ENCODE measurements around the gene LTBP2.

Gene LTBP2

GRCh38 chr14:74507085-74507484, 105.0 kb downstream of the LTBP2 start:
- no peak overlapping the region for H3K4me3 ChIP-seq (ENCODE audit: low read depth in 1 of 2, low read length in 2 of 2)
- H3K36me3 ChIP-seq (ENCODE audit: insufficient read depth, low read length), result no peaks in the 10 kb centered on the region
- H3K9me3 ChIP-seq (ENCODE audit: low read length), result no peaks in the 10 kb centered on the region
- H3K27me3 ChIP-seq (ENCODE audit: control insufficient read depth in 1 of 2, insufficient read depth in 2 of 2, low read length in 2 of 2), result no peaks in the 10 kb centered on the region
- no peak overlapping the region for H3K9ac ChIP-seq (ENCODE audit: low read length)
- H3K4me1 ChIP-seq (ENCODE audit: insufficient read depth, low read length), result no peaks in the 10 kb centered on the region
- H3K27ac ChIP-seq (ENCODE audit: low read depth, low read length), result no peak overlapping the region

GRCh38 chr14:74506411-74506851, 105.6 kb downstream of the LTBP2 start:
- Histone ChIP-seq H3K4me3 (ENCODE audit: low read depth in 1 of 2, low read length in 2 of 2) (no peak overlapping the region), H3K9me3 (ENCODE audit: low read length) (no peaks in the 10 kb centered on the region), H3K27me3 (ENCODE audit: control insufficient read depth in 1 of 2, insufficient read depth in 2 of 2, low read length in 2 of 2) (no peaks in the 10 kb centered on the region), H3K9ac (ENCODE audit: low read length) (no peak overlapping the region), H3K36me3 (ENCODE audit: insufficient read depth, low read length) (no peaks in the 10 kb centered on the region), H3K4me1 (ENCODE audit: insufficient read depth, low read length) (no peaks in the 10 kb centered on the region), H3K27ac (ENCODE audit: low read depth, low read length) (no peak overlapping the region)

- Histone ChIP-seq H3K36me3 (ENCODE audit: insufficient read depth, low read length) (no peaks in the 10 kb centered on the region), H3K27ac (ENCODE audit: low read depth, low read length) (no peak overlapping the region), H3K9ac (ENCODE audit: low read length) (no peak overlapping the region), H3K9me3 (ENCODE audit: low read length) (no peaks in the 10 kb centered on the region), H3K4me3 (ENCODE audit: low read depth in 1 of 2, low read length in 2 of 2) (no peak overlapping the region), H3K27me3 (ENCODE audit: control insufficient read depth in 1 of 2, insufficient read depth in 2 of 2, low read length in 2 of 2) (no peaks in the 10 kb centered on the region), H3K4me1 (ENCODE audit: insufficient read depth, low read length) (no peaks in the 10 kb centered on the region)
Measured at GRCh38 chr14:74505831-74506230, 106.2 kb downstream of the LTBP2 start.

- Histone ChIP-seq H3K36me3 (ENCODE audit: insufficient read depth, low read length) (no peaks in the 10 kb centered on the region), H3K9me3 (ENCODE audit: low read length) (no peaks in the 10 kb centered on the region), H3K27me3 (ENCODE audit: control insufficient read depth in 1 of 2, insufficient read depth in 2 of 2, low read length in 2 of 2) (no peaks in the 10 kb centered on the region), H3K27ac (ENCODE audit: low read depth, low read length) (no peak overlapping the region), H3K9ac (ENCODE audit: low read length) (no peak overlapping the region), H3K4me3 (ENCODE audit: low read depth in 1 of 2, low read length in 2 of 2) (no peak overlapping the region), H3K4me1 (ENCODE audit: insufficient read depth, low read length) (no peaks in the 10 kb centered on the region)
Measured at GRCh38 chr14:74504874-74505720, 106.9 kb downstream of the LTBP2 start.

GRCh38 chr14:74504412-74504811, 107.6 kb downstream of the LTBP2 start:
- no peaks in the 10 kb centered on the region for H3K9me3 ChIP-seq (ENCODE audit: low read length)
- no peaks in the 10 kb centered on the region for H3K4me1 ChIP-seq (ENCODE audit: insufficient read depth, low read length)
- no peaks in the 10 kb centered on the region for H3K36me3 ChIP-seq (ENCODE audit: insufficient read depth, low read length)

GRCh38 chr14:74503938-74504335, 108.1 kb downstream of the LTBP2 start:
- H3K27me3 ChIP-seq (ENCODE audit: control insufficient read depth in 1 of 2, insufficient read depth in 2 of 2, low read length in 2 of 2), result no peaks in the 10 kb centered on the region
- no peak overlapping the region for H3K9ac ChIP-seq (ENCODE audit: low read length)
- no peaks in the 10 kb centered on the region for H3K36me3 ChIP-seq (ENCODE audit: insufficient read depth, low read length)
- no peak overlapping the region for H3K4me3 ChIP-seq (ENCODE audit: low read depth in 1 of 2, low read length in 2 of 2)
- no peaks in the 10 kb centered on the region for H3K9me3 ChIP-seq (ENCODE audit: low read length)
- H3K27ac ChIP-seq (ENCODE audit: low read depth, low read length), result no peak overlapping the region
- no peaks in the 10 kb centered on the region for H3K4me1 ChIP-seq (ENCODE audit: insufficient read depth, low read length)

More at GRCh38 chr14:74504412-74504811, 107.6 kb downstream of the LTBP2 start:
- Histone ChIP-seq H3K4me3 (ENCODE audit: low read depth in 1 of 2, low read length in 2 of 2) (no peak overlapping the region), H3K27ac (ENCODE audit: low read depth, low read length) (no peak overlapping the region), H3K27me3 (ENCODE audit: control insufficient read depth in 1 of 2, insufficient read depth in 2 of 2, low read length in 2 of 2) (no peaks in the 10 kb centered on the region), H3K9ac (ENCODE audit: low read length) (no peak overlapping the region)

GRCh38 chr14:74503291-74503937, 108.6 kb downstream of the LTBP2 start:
- H3K9ac ChIP-seq (ENCODE audit: low read length), result no peak overlapping the region
- H3K27ac ChIP-seq (ENCODE audit: low read depth, low read length), result no peak overlapping the region
- H3K9me3 ChIP-seq (ENCODE audit: low read length), result no peaks in the 10 kb centered on the region
- H3K27me3 ChIP-seq (ENCODE audit: control insufficient read depth in 1 of 2, insufficient read depth in 2 of 2, low read length in 2 of 2), result no peaks in the 10 kb centered on the region
- H3K4me3 ChIP-seq (ENCODE audit: low read depth in 1 of 2, low read length in 2 of 2), result no peak overlapping the region
- H3K4me1 ChIP-seq (ENCODE audit: insufficient read depth, low read length), result no peaks in the 10 kb centered on the region
- no peaks in the 10 kb centered on the region for H3K36me3 ChIP-seq (ENCODE audit: insufficient read depth, low read length)

- H3K27me3 ChIP-seq (ENCODE audit: control insufficient read depth in 1 of 2, insufficient read depth in 2 of 2, low read length in 2 of 2), result no peaks in the 10 kb centered on the region
- H3K4me1 ChIP-seq (ENCODE audit: insufficient read depth, low read length), result no peaks in the 10 kb centered on the region
- no peaks in the 10 kb centered on the region for H3K9me3 ChIP-seq (ENCODE audit: low read length)
- H3K9ac ChIP-seq (ENCODE audit: low read length), result no peak overlapping the region
- no peak overlapping the region for H3K4me3 ChIP-seq (ENCODE audit: low read depth in 1 of 2, low read length in 2 of 2)
- H3K27ac ChIP-seq (ENCODE audit: low read depth, low read length), result no peak overlapping the region
- no peaks in the 10 kb centered on the region for H3K36me3 ChIP-seq (ENCODE audit: insufficient read depth, low read length)
Measured at GRCh38 chr14:74502236-74503019, 109.6 kb downstream of the LTBP2 start.

GRCh38 chr14:74501691-74502090, 110.3 kb downstream of the LTBP2 start:
- H3K4me1 ChIP-seq (ENCODE audit: insufficient read depth, low read length), result no peaks in the 10 kb centered on the region
- no peak overlapping the region for H3K9ac ChIP-seq (ENCODE audit: low read length)
- no peak overlapping the region for H3K27ac ChIP-seq (ENCODE audit: low read depth, low read length)
- H3K27me3 ChIP-seq (ENCODE audit: control insufficient read depth in 1 of 2, insufficient read depth in 2 of 2, low read length in 2 of 2), result no peaks in the 10 kb centered on the region
- H3K36me3 ChIP-seq (ENCODE audit: insufficient read depth, low read length), result no peaks in the 10 kb centered on the region
- H3K9me3 ChIP-seq (ENCODE audit: low read length), result no peaks in the 10 kb centered on the region
- no peak overlapping the region for H3K4me3 ChIP-seq (ENCODE audit: low read depth in 1 of 2, low read length in 2 of 2)

- Histone ChIP-seq H3K36me3 (ENCODE audit: insufficient read depth, low read length) (no peaks in the 10 kb centered on the region), H3K4me3 (ENCODE audit: low read depth in 1 of 2, low read length in 2 of 2) (no peak overlapping the region), H3K9ac (ENCODE audit: low read length) (no peak overlapping the region)
Measured at GRCh38 chr14:74501135-74501614, 110.9 kb downstream of the LTBP2 start.

GRCh38 chr14:74500417-74501134, 111.5 kb downstream of the LTBP2 start:
- Histone ChIP-seq H3K9me3 (ENCODE audit: low read length) (no peaks in the 10 kb centered on the region), H3K9ac (ENCODE audit: low read length) (no peak overlapping the region), H3K4me3 (ENCODE audit: low read depth in 1 of 2, low read length in 2 of 2) (no peak overlapping the region), H3K4me1 (ENCODE audit: insufficient read depth, low read length) (no peaks in the 10 kb centered on the region), H3K27me3 (ENCODE audit: control insufficient read depth in 1 of 2, insufficient read depth in 2 of 2, low read length in 2 of 2) (no peaks in the 10 kb centered on the region), H3K27ac (ENCODE audit: low read depth, low read length) (no peak overlapping the region), H3K36me3 (ENCODE audit: insufficient read depth, low read length) (peaks cover under 1% of the 10 kb centered on the region)

More at GRCh38 chr14:74501135-74501614, 110.9 kb downstream of the LTBP2 start:
- Histone ChIP-seq H3K27me3 (ENCODE audit: control insufficient read depth in 1 of 2, insufficient read depth in 2 of 2, low read length in 2 of 2) (no peaks in the 10 kb centered on the region), H3K27ac (ENCODE audit: low read depth, low read length) (no peak overlapping the region), H3K4me1 (ENCODE audit: insufficient read depth, low read length) (no peaks in the 10 kb centered on the region), H3K9me3 (ENCODE audit: low read length) (no peaks in the 10 kb centered on the region)

Data from muscle layer of colon (tissue), 2 donors.